ENCODE results near the gene SYTL2.

Gene SYTL2

DNA sequence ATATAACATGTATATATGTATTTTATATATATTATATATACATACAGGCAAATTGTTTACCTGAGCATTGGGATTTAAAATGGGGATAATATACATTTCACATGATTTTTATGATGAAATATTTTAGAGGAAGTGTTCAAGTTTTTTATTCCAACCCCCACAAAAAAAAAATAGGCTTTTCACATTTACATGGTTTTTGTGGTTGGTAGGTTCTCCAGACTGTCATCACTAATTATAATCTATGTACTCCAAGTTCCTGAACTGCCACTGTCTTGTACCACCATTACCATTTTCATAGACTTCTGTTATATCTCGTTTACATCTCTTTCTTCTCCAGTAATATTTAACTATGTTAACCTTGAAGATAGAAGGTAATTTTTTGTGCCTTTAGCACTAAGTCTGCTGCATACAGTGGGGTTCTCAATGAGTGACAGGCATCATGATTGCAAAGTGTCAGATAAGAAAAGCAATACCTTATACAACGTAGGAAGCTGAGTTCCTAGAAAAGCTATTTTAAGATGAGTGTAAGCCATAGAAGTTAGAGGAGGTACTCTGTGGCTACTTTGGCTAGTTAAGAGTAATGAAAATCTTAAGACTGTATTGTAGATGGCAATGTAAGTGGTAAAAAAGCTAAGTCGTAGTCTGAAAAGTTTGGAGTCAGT, 158.0 kb downstream of the SYTL2 start:
- Histone ChIP-seq H4K20me1 (ENCODE audit: insufficient read depth, low read length) (no peaks in the 10 kb centered on the region), H3K79me2 (ENCODE audit: insufficient read depth, low read length) (peaks cover 8% of the 10 kb centered on the region; the same call in 1 of the 2 replicates), H3K27ac (ENCODE audit: low read depth, low read length, poor library complexity, severe bottlenecking) (no peak overlapping the region), H2AFZ (ENCODE audit: low read length) (no peak overlapping the region), H3K9ac (ENCODE audit: low read length) (no peak overlapping the region), H3K9me2 (ENCODE audit: low read depth, low read length) (no peaks in the 10 kb centered on the region), H3K9me3 (ENCODE audit: low read length) (no peaks in the 10 kb centered on the region), H3F3A (ENCODE audit: insufficient read depth, low read length) (peaks cover 3% of the 10 kb centered on the region; the same call in 1 of the 2 replicates), H3K4me2 (ENCODE audit: low read length) (no peak overlapping the region), H3K4me3 (ENCODE audit: low read depth, low read length, poor library complexity, severe bottlenecking) (no peak overlapping the region), H3K4me1 (ENCODE audit: insufficient read depth, low read length, severe bottlenecking) (peaks cover 18% of the 10 kb centered on the region), H3K27me3 (ENCODE audit: insufficient read depth, low read length) (no peaks in the 10 kb centered on the region), H3K36me3 (ENCODE audit: insufficient read depth, low read length) (peaks cover 63% of the 10 kb centered on the region)
- TF ChIP-seq, protein P1, sequence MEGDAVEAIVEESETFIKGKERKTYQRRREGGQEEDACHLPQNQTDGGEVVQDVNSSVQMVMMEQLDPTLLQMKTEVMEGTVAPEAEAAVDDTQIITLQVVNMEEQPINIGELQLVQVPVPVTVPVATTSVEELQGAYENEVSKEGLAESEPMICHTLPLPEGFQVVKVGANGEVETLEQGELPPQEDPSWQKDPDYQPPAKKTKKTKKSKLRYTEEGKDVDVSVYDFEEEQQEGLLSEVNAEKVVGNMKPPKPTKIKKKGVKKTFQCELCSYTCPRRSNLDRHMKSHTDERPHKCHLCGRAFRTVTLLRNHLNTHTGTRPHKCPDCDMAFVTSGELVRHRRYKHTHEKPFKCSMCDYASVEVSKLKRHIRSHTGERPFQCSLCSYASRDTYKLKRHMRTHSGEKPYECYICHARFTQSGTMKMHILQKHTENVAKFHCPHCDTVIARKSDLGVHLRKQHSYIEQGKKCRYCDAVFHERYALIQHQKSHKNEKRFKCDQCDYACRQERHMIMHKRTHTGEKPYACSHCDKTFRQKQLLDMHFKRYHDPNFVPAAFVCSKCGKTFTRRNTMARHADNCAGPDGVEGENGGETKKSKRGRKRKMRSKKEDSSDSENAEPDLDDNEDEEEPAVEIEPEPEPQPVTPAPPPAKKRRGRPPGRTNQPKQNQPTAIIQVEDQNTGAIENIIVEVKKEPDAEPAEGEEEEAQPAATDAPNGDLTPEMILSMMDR (IDR thresholded peaks at IDR 0.05; ENCODE audit: low read length) = no peak
- TF ChIP-seq EZH2 (IDR thresholded peaks at IDR 0.05; ENCODE audit: borderline replicate concordance, low read length) = no peak

DNA sequence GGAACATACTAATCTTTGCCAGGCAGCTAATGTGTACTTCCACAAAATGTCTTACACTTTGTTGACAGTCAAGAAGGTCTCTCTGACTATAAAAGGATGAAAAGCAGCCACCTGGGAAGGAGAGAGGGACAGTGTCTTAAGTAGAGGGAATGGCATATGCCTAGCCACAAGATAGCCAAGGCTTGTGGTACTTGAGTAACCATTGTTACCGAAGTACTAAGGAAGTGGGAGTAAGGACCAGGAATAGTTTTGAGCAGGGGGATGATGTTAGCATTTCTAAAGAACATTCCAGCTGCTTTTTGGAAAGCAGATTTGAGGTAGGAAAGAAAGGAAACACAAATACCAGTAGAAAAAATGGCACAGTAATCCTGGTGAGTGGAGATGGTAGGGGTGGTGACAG, 159.8 kb downstream of the SYTL2 start:
- H3K4me1 ChIP-seq (ENCODE audit: insufficient read depth, low read length, severe bottlenecking) = peaks cover 26% of the 10 kb centered on the region
- H3K4me3 ChIP-seq (ENCODE audit: low read depth, low read length, poor library complexity, severe bottlenecking) = no peak overlapping the region
- no peaks in the 10 kb centered on the region for H3K9me2 ChIP-seq (ENCODE audit: low read depth, low read length)
- no peak overlapping the region for H3K9ac ChIP-seq (ENCODE audit: low read length)
- no peaks in the 10 kb centered on the region for H4K20me1 ChIP-seq (ENCODE audit: insufficient read depth, low read length)
- 0 out of 2 replicates have a peak, but pooled peaks cover 3% of the 10 kb centered on the region for H3F3A ChIP-seq (ENCODE audit: insufficient read depth, low read length)
- no peaks in the 10 kb centered on the region for H3K9me3 ChIP-seq (ENCODE audit: low read length)
- H3K79me2 ChIP-seq (ENCODE audit: insufficient read depth, low read length) = peaks cover 7% of the 10 kb centered on the region; the same call in 1 of the 2 replicates
- no peak for TF ChIP-seq EZH2 (IDR thresholded peaks at IDR 0.05; ENCODE audit: borderline replicate concordance, low read length)
- TF ChIP-seq, protein P1 (IDR thresholded peaks at IDR 0.05; ENCODE audit: low read length) = no peak
- no peak overlapping the region for H3K27ac ChIP-seq (ENCODE audit: low read depth, low read length, poor library complexity, severe bottlenecking)
- H3K4me2 ChIP-seq (ENCODE audit: low read length) = no peak overlapping the region
- H2AFZ ChIP-seq (ENCODE audit: low read length) = no peak overlapping the region
- no peaks in the 10 kb centered on the region for H3K27me3 ChIP-seq (ENCODE audit: insufficient read depth, low read length)
- peaks cover 45% of the 10 kb centered on the region for H3K36me3 ChIP-seq (ENCODE audit: insufficient read depth, low read length)

GRCh38 chr11:85647604-85648299, 163.2 kb downstream of the SYTL2 start, which contains the start of gene TMEM126A:
Gene TMEM126A (plus strand): TSS chr11:85647967. CDS start chr11:85650256, 2,289 bp downstream.
- Histone ChIP-seq H3K27ac (ENCODE audit: low read depth, low read length, poor library complexity, severe bottlenecking) (peak within 1 kb of the TSS; percentile 57), H3K4me2 (ENCODE audit: low read length) (peak within 1 kb of the TSS; percentile 89), H2AFZ (ENCODE audit: low read length) (peak within 1 kb of the TSS; percentile 50; the same call in 1 of the 2 replicates), H3F3A (ENCODE audit: insufficient read depth, low read length) (0 out of 2 replicates have a peak, but pooled peaks cover 3% of the 10 kb centered on the region), H3K79me2 (ENCODE audit: insufficient read depth, low read length) (peaks cover 7% of the 10 kb centered on the region; the same call in 1 of the 2 replicates), H3K9me2 (ENCODE audit: low read depth, low read length) (no peaks in the 10 kb centered on the region), H3K9ac (ENCODE audit: low read length) (peak within 1 kb of the TSS; percentile 79), H3K4me3 (ENCODE audit: low read depth, low read length, poor library complexity, severe bottlenecking) (peak within 1 kb of the TSS; percentile 78), H3K9me3 (ENCODE audit: low read length) (no peaks in the 10 kb centered on the region), H3K36me3 (ENCODE audit: insufficient read depth, low read length) (peaks cover 15% of the 10 kb centered on the region; the same call in 1 of the 2 replicates), H3K27me3 (ENCODE audit: insufficient read depth, low read length) (no peaks in the 10 kb centered on the region), H4K20me1 (ENCODE audit: insufficient read depth, low read length) (no peaks in the 10 kb centered on the region), H3K4me1 (ENCODE audit: insufficient read depth, low read length, severe bottlenecking) (peaks cover 26% of the 10 kb centered on the region)
- TF ChIP-seq, protein P1 (IDR thresholded peaks at IDR 0.05; ENCODE audit: low read length) = no peak
- no peak for TF ChIP-seq EZH2 (IDR thresholded peaks at IDR 0.05; ENCODE audit: borderline replicate concordance, low read length)

All from OCI-LY1 (cell line).